Stimulated activated CD8-positive, alpha-beta memory T cell treated with anti-CD3 and anti-CD28 coated beads, Interleukin-12 subunit alpha, Interleukin-12 subunit beta, amount 100 ng/mL, for 24 hours (primary cell): ENCODE results near the gene SCN2A.
"Not testable (repeated sequence)": the region's sequence is repeated elsewhere in the genome, so short reads cannot be mapped to it uniquely, and the experiment has no call there.

Source experiments
- DNase-seq: peaks from one replicate; pipeline ENCODE4 v3.0.0-alpha.2; 2020; ENCODE audit errors: extremely low read depth

Gene SCN2A

GRCh38 chr2:165253178-165253577 lies 14.0 kb downstream of the SCN2A start:
- DNase-seq = no peak

GRCh38 chr2:165256618-165257017 lies 17.4 kb downstream of the SCN2A start:
- no peak for DNase-seq

- DNase-seq = not testable (repeated sequence)
Measured at GRCh38 chr2:165260347-165260746, 21.1 kb downstream of the SCN2A start.

GRCh38 chr2:165268754-165269153 lies 29.5 kb downstream of the SCN2A start:
- DNase-seq = no peak

GRCh38 chr2:165273176-165273575 lies 34.0 kb downstream of the SCN2A start:
- no peak for DNase-seq

- DNase-seq = no peak
Measured at GRCh38 chr2:165274698-165275097, 35.5 kb downstream of the SCN2A start.

- no peak for DNase-seq
Measured at GRCh38 chr2:165275932-165276331, 36.7 kb downstream of the SCN2A start.

GRCh38 chr2:165277295-165277694 lies 38.1 kb downstream of the SCN2A start:
- no peak for DNase-seq

GRCh38 chr2:165277860-165278656 lies 38.8 kb downstream of the SCN2A start:
- no peak for DNase-seq

GRCh38 chr2:165280356-165280755 lies 41.1 kb downstream of the SCN2A start:
- DNase-seq = no peak

- no peak for DNase-seq
Measured at GRCh38 chr2:165281387-165281786, 42.2 kb downstream of the SCN2A start.

GRCh38 chr2:165283342-165283741 lies 44.1 kb downstream of the SCN2A start:
- no peak for DNase-seq

- DNase-seq = no peak
Measured at GRCh38 chr2:165287094-165287778, 48.0 kb downstream of the SCN2A start.

GRCh38 chr2:165289069-165289468 lies 49.9 kb downstream of the SCN2A start:
- DNase-seq = no peak

- DNase-seq = no peak
Measured at GRCh38 chr2:165293440-165294420, 54.5 kb downstream of the SCN2A start.

- DNase-seq = no peak
Measured at GRCh38 chr2:165294912-165295311, 55.7 kb downstream of the SCN2A start.

GRCh38 chr2:165295643-165296042 lies 56.4 kb downstream of the SCN2A start:
- DNase-seq = no peak

- DNase-seq = no peak
Measured at GRCh38 chr2:165305391-165306096, 66.3 kb downstream of the SCN2A start.

- DNase-seq = no peak
Measured at GRCh38 chr2:165307317-165307716, 68.1 kb downstream of the SCN2A start.

GRCh38 chr2:165311949-165312348 lies 72.7 kb downstream of the SCN2A start:
- DNase-seq = no peak

- DNase-seq = no peak
Measured at GRCh38 chr2:165312999-165313398, 73.8 kb downstream of the SCN2A start.
